OCI-LY1 (cell line): Measurements from ENCODE around the gene LTA.

Experiments used
- EZH2 ChIP-seq: fragments of 200-600 bp; sonication (generic), shearing (Covaris generic); IDR thresholded peaks from 2 replicates; pipeline ENCODE4 v1.8.0; 2017; ENCODE audit warnings: borderline replicate concordance, mixed run types, mild to moderate bottlenecking, antibody characterized with exemption, low read length, moderate library complexity, mixed read lengths
- TF ChIP-seq, protein P1 (sequence below): fragments of 200-600 bp; sonication (generic), shearing (Covaris generic); IDR thresholded peaks from 2 replicates; pipeline ENCODE4 v1.5.1; 2017; ENCODE audit warnings: mild to moderate bottlenecking, antibody characterized with exemption, low read length, moderate library complexity, mixed read lengths

DNA sequence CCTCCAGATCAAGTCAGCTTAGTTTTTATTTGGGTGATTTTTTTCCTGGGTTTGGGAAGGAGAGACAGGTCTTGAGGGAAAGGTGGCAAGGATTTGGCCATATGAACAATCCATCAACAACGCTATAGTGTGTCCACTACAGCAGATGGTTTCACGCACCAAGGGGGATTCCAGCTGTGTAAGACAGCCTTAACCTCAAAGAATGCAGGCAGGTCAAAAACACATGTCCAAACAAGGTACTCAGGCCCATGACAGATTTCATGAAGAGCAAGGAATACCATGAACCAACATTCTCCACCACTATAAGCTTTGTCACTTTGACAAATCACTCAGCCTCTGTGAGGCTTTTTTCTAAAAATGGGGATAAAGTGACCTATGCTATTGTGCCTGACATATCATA is 44.9 kb downstream of the LTA start:
- TF ChIP-seq, protein P1, sequence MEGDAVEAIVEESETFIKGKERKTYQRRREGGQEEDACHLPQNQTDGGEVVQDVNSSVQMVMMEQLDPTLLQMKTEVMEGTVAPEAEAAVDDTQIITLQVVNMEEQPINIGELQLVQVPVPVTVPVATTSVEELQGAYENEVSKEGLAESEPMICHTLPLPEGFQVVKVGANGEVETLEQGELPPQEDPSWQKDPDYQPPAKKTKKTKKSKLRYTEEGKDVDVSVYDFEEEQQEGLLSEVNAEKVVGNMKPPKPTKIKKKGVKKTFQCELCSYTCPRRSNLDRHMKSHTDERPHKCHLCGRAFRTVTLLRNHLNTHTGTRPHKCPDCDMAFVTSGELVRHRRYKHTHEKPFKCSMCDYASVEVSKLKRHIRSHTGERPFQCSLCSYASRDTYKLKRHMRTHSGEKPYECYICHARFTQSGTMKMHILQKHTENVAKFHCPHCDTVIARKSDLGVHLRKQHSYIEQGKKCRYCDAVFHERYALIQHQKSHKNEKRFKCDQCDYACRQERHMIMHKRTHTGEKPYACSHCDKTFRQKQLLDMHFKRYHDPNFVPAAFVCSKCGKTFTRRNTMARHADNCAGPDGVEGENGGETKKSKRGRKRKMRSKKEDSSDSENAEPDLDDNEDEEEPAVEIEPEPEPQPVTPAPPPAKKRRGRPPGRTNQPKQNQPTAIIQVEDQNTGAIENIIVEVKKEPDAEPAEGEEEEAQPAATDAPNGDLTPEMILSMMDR = no peak
- no peak for TF ChIP-seq EZH2
